GM15510 (cell line): ENCODE data around the gene NUBP2.

ENCODE experiments used
- POLR2A ChIP-seq: IDR thresholded peaks from 3 replicates; pipeline ENCODE4 v1.6.1; 2011; ENCODE audit warnings: borderline replicate concordance; ENCODE audit not compliant: insufficient read length; ENCODE audit errors: extremely low read depth

The NUBP2 gene

GRCh38 chr16:1765826-1766225, 16.9 kb upstream of the NUBP2 start:
- TF ChIP-seq POLR2A = no peak

- TF ChIP-seq POLR2A = no peak
These were observed 16.5 kb upstream of the NUBP2 start for GRCh38 chr16:1766231-1766630.

GRCh38 chr16:1766701-1767100, 16.1 kb upstream of the NUBP2 start:
- TF ChIP-seq POLR2A = no peak

GRCh38 chr16:1767116-1767994, 15.4 kb upstream of the NUBP2 start:
- no peak for TF ChIP-seq POLR2A

- TF ChIP-seq POLR2A = no peak
These were observed 14.5 kb upstream of the NUBP2 start for GRCh38 chr16:1768061-1768766.

GRCh38 chr16:1768767-1769401, 13.9 kb upstream of the NUBP2 start:
- peak; percentile 9 for TF ChIP-seq POLR2A

GRCh38 chr16:1769402-1770300, 13.1 kb upstream of the NUBP2 start:
- TF ChIP-seq POLR2A = no peak

GRCh38 chr16:1770328-1771187, 12.2 kb upstream of the NUBP2 start:
- peak; percentile 28 for TF ChIP-seq POLR2A

- peak; percentile 58 for TF ChIP-seq POLR2A
These were observed 11.4 kb upstream of the NUBP2 start, which contains the start of gene NME3 for GRCh38 chr16:1771188-1771863. Gene NME3 (minus strand): TSS chr16:1771543. CDS start chr16:1771534, 9 bp downstream.

- TF ChIP-seq POLR2A = no peak
These were observed 10.8 kb upstream of the NUBP2 start for GRCh38 chr16:1771864-1772361.

- TF ChIP-seq POLR2A = no peak
These were observed 10.3 kb upstream of the NUBP2 start, which contains the start of gene EME2 for GRCh38 chr16:1772362-1772907. Gene EME2 (plus strand): TSS chr16:1772810. CDS start chr16:1773228, 418 bp downstream.
